GM13977 (cell line): ENCODE data around the gene DLG2.

ENCODE experiments used
- DNase-seq: peaks from one replicate; pipeline ENCODE4 v3.0.0; 2012; ENCODE audit warnings: low spot score
- CTCF ChIP-seq: IDR thresholded peaks from 2 replicates; pipeline ENCODE4 v1.5.1; 2012; ENCODE audit warnings: mild to moderate bottlenecking, control low read depth; ENCODE audit not compliant: insufficient read depth; ENCODE audit errors: extremely low read depth, missing control alignments
- in situ Hi-C: fragments of 300-500 bp; cut with MboI; formaldehyde crosslinking; loops from one replicate; pipeline ENCODE4 v1.12.0; 2022; ENCODE audit warnings: low sequenced_read_pairs, low pct_unique_long_range_greater_than_20kb, mixed read lengths, inconsistent platforms; ENCODE audit not compliant: unreplicated experiment

Gene DLG2

GRCh38 chr11:84413549-84413948 lies 1213.6 kb downstream of the DLG2 start:
- in situ Hi-C loops = no loop called here
- no peak for TF ChIP-seq CTCF
- DNase-seq = no peak

GRCh38 chr11:84412862-84413261 lies 1214.3 kb downstream of the DLG2 start:
- DNase-seq = no peak
- TF ChIP-seq CTCF = no peak
- in situ Hi-C loops = no loop called here

GRCh38 chr11:84408946-84409411 lies 1218.2 kb downstream of the DLG2 start:
- no peak for DNase-seq
- no peak for TF ChIP-seq CTCF
- in situ Hi-C loops = no loop called here

- no peak for DNase-seq
- in situ Hi-C loops = no loop called here
- no peak for TF ChIP-seq CTCF
Measured at GRCh38 chr11:84407091-84407490, 1220.1 kb downstream of the DLG2 start.

- no peak for DNase-seq
- in situ Hi-C loops = no loop called here
- peak; percentile 26 for TF ChIP-seq CTCF
Measured at GRCh38 chr11:84398017-84398626, 1229.0 kb downstream of the DLG2 start.

GRCh38 chr11:84396521-84396920 lies 1230.6 kb downstream of the DLG2 start:
- in situ Hi-C loops = no loop called here
- no peak for TF ChIP-seq CTCF
- DNase-seq = no peak
